Measurements from ENCODE around the gene CDK5. TPM values are rescaled to one million over a fixed set of nuclear protein-coding genes. Genes with fewer than 3 reads are reported as not detected.

Gene CDK5
- total and polyA plus RNA-seq, 9 of the 15 experiments (the other 6 are each of a cell fraction or from before 2014, with no cell fraction given): 3.2 to 38.0 (median 27.5) TPM

- TF ChIP-seq CUX1 (CRISPR knock-in tag; IDR thresholded peaks at IDR 0.05): 0 out of 2 replicates have a peak, but pooled peaks have one; percentile 68
- TF ChIP-seq GMEB1 (CRISPR knock-in tag; IDR thresholded peaks at IDR 0.05): peak; percentile 96
- TF ChIP-seq ARID2 (IDR thresholded peaks at IDR 0.05): 0 out of 2 replicates have a peak, but pooled peaks have one; percentile 5
- TF ChIP-seq NR1H2 (CRISPR knock-in tag; IDR thresholded peaks at IDR 0.05): no peak
- TF ChIP-seq HSF4 (CRISPR knock-in tag; IDR thresholded peaks at IDR 0.05; ENCODE audit: borderline replicate concordance): no peak; the same call in 1 of the 2 replicates
- peak; percentile 75; the same call in 1 of the 2 replicates for TF ChIP-seq SMAD4 (CRISPR knock-in tag; conservative IDR thresholded peaks at IDR 0.05)
- no peak for TF ChIP-seq CREB3L1 (IDR thresholded peaks at IDR 0.05; ENCODE audit: borderline replicate concordance, low read depth)
- TF ChIP-seq DLX4 (CRISPR knock-in tag; IDR thresholded peaks at IDR 0.05): no peak
- TF ChIP-seq ZNF133 (CRISPR knock-in tag; IDR thresholded peaks at IDR 0.05): no peak
- TF ChIP-seq CREM (IDR thresholded peaks at IDR 0.05; ENCODE audit: low read depth): no peak
- TF ChIP-seq ASH1L (IDR thresholded peaks at IDR 0.05; ENCODE audit: borderline replicate concordance, low read depth, partially characterized antibody): peak; percentile 13
- no peak for TF ChIP-seq ETS2 (tag; IDR thresholded peaks at IDR 0.05; ENCODE audit: borderline replicate concordance, poor library complexity, severe bottlenecking)
- no peak for TF ChIP-seq ATF1 (CRISPR knock-in tag; IDR thresholded peaks at IDR 0.05)
- TF ChIP-seq ATF1 (tag; IDR thresholded peaks at IDR 0.05): no peak
- 0 out of 4 replicates have a peak, but pooled peaks of 1 of the 2 experiments have one; percentile 9 for TF ChIP-seq TBL1XR1 (IDR thresholded peaks at IDR 0.05; ENCODE audit: low read length in 2 of 2)
- TF ChIP-seq GABPA (tag; conservative IDR thresholded peaks at IDR 0.05; ENCODE audit: low read depth): no peak
- TF ChIP-seq MTA1 (IDR thresholded peaks at IDR 0.05; ENCODE audit: borderline replicate concordance): peak; percentile 43; the same call in 1 of the 2 replicates
- peak; percentile 17 for TF ChIP-seq SAP30 (IDR thresholded peaks at IDR 0.05; ENCODE audit: borderline replicate concordance, insufficient read depth, low read depth, low read length, poor library complexity, severe bottlenecking)
Measured at GRCh38 chr7:151059367-151060112, 1.8 kb upstream of the CDK5 start, which contains the start of gene SLC4A2 (continued).

All from K562 (cell line).